Measurements from ENCODE around the gene TSPAN3. TPM values are rescaled to one million over a fixed set of nuclear protein-coding genes. Genes with fewer than 3 reads are reported as not detected.

Gene TSPAN3
- total RNA-seq, 6 experiments from 2014 or later: 35.6 to 103 (median 63.2) TPM

DNA sequence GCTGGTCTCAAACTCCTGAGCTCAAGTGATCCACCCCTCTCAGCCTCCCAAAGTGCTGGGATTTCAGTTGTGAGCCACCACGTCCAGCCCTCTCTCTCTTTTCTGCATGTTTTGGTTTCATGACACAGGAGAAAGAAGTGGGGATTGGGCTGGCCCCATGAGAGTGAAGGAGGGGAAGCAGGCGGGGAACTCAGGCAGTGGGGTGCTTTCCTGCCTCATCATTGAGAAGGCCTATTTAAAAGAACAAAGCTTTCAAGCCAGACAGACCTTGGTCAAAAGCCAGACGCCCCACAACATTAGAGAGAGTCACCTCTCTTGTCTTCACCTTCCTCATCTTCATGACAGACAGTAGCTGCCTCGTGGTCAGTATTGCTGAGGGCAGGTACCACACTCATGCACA lies 60.1 kb downstream of the TSPAN3 start:
- intact Hi-C loops (cut with DNase I): no loop called here
- 64% methylated on average over 2 of the region's 4 CpGs for WGBS (ENCODE audit: insufficient coverage, low coverage, low lambda C conversion rate, missing lambda C conversion rate)
- no peak for DNase-seq
- TF ChIP-seq, protein P1, sequence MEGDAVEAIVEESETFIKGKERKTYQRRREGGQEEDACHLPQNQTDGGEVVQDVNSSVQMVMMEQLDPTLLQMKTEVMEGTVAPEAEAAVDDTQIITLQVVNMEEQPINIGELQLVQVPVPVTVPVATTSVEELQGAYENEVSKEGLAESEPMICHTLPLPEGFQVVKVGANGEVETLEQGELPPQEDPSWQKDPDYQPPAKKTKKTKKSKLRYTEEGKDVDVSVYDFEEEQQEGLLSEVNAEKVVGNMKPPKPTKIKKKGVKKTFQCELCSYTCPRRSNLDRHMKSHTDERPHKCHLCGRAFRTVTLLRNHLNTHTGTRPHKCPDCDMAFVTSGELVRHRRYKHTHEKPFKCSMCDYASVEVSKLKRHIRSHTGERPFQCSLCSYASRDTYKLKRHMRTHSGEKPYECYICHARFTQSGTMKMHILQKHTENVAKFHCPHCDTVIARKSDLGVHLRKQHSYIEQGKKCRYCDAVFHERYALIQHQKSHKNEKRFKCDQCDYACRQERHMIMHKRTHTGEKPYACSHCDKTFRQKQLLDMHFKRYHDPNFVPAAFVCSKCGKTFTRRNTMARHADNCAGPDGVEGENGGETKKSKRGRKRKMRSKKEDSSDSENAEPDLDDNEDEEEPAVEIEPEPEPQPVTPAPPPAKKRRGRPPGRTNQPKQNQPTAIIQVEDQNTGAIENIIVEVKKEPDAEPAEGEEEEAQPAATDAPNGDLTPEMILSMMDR (IDR thresholded peaks at IDR 0.05): no peak
- TF ChIP-seq POLR2A (IDR thresholded peaks at IDR 0.05): no peak
- no peak overlapping the region for H3K4me3 ChIP-seq
- no peaks in the 10 kb centered on the region for H3K4me1 ChIP-seq
- no peak overlapping the region for H3K27ac ChIP-seq
- ATAC-seq: no peak
- no peaks in the 10 kb centered on the region for H3K27me3 ChIP-seq
- no peaks in the 10 kb centered on the region for H3K36me3 ChIP-seq
- H3K9me3 ChIP-seq: no peaks in the 10 kb centered on the region

DNA sequence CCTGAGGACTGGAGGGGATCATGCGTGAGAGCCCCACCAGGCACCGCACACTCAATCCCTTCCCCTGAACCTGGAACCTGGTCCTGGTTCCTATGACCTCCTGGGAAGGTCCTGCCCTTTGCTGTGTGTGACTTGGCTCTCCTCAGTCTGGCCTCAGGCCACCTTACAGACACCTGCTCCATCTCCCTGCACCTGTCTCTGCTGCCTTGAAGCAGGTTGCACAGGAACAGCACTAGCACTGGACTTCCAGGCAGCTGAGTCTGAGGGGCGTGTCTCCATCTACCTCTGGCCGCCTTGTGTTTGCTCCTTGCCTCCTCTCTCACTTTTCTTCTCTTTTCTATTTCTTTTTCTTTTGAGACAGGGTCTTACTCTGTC lies 60.6 kb downstream of the TSPAN3 start:
- 69% methylated on average over 3 of the region's 4 CpGs for WGBS (ENCODE audit: insufficient coverage, low coverage, low lambda C conversion rate, missing lambda C conversion rate)
- intact Hi-C loops (cut with DNase I): no loop called here
- Histone ChIP-seq H3K4me1 (no peaks in the 10 kb centered on the region), H3K9me3 (no peaks in the 10 kb centered on the region), H3K27ac (no peak overlapping the region), H3K36me3 (no peaks in the 10 kb centered on the region), H3K27me3 (no peaks in the 10 kb centered on the region), H3K4me3 (no peak overlapping the region)
- no peak for TF ChIP-seq POLR2A (IDR thresholded peaks at IDR 0.05)
- TF ChIP-seq, protein P1 (IDR thresholded peaks at IDR 0.05): no peak
- no peak for DNase-seq
- ATAC-seq: peak in 1 of 4 donors; percentile 37

DNA sequence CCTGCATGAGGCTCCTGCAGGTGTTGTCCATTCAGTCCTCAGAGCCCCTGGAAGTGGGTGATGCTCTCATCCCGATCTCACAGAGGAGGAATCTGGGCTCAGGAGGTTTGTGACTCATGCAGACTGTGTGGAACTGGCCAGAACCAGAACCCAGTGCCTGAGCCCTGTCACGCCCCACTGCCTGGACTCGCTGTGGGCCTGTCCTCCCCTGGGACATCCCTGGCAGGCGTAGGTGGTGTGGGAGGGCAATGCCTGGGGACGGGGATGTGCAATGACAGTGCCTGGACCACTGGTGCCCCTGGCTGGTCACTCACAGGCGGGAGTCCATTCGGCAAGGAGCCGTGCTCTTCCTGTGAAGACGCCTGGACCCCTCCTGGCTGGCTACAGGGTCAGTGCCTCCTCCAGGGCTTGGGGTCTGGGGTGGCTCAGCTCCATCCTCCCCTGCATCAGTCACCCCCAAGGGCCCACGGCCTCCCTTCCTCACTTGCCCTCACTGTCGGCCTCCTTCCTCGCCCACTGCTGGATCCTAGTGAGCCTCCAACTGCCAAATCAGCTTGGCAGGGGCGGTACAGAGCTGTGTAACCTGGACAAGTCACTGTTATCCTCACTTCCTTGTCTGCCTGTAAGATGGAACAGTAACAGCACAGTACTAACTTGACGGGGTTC lies 61.1 kb downstream of the TSPAN3 start:
- intact Hi-C loops (cut with DNase I): no loop called here
- no peak for TF ChIP-seq POLR2A (IDR thresholded peaks at IDR 0.05)
- TF ChIP-seq, protein P1 (IDR thresholded peaks at IDR 0.05): no peak
- Histone ChIP-seq H3K9me3 (no peaks in the 10 kb centered on the region), H3K36me3 (no peaks in the 10 kb centered on the region), H3K27ac (no peak overlapping the region), H3K4me3 (no peak overlapping the region), H3K4me1 (no peaks in the 10 kb centered on the region), H3K27me3 (no peaks in the 10 kb centered on the region)
- DNase-seq (peak in 1 of 3 donors; percentile 10), ATAC-seq (no peak)
- 80% methylated on average over 4 of the region's 14 CpGs for WGBS (ENCODE audit: insufficient coverage, low coverage, low lambda C conversion rate, missing lambda C conversion rate)

- 100% methylated on average over 1 of the region's 6 CpGs for WGBS (ENCODE audit: insufficient coverage, low coverage, low lambda C conversion rate, missing lambda C conversion rate)
- H3K9me3 ChIP-seq: no peaks in the 10 kb centered on the region
- H3K27me3 ChIP-seq: no peaks in the 10 kb centered on the region
- DNase-seq: no peak
- H3K4me3 ChIP-seq: no peak overlapping the region
- no peak overlapping the region for H3K27ac ChIP-seq
- intact Hi-C loops (cut with DNase I): no loop called here
- no peaks in the 10 kb centered on the region for H3K4me1 ChIP-seq
- H3K36me3 ChIP-seq: no peaks in the 10 kb centered on the region
- ATAC-seq: no peak
- no peak for TF ChIP-seq POLR2A (IDR thresholded peaks at IDR 0.05)
- TF ChIP-seq, protein P1 (IDR thresholded peaks at IDR 0.05): no peak
Measured at GRCh38 chr15:77009176-77009575, 61.7 kb downstream of the TSPAN3 start.
